PC-9 (cell line): ENCODE results near the gene CKAP2L. TPM values are rescaled to one million over a fixed set of nuclear protein-coding genes. Genes with fewer than 3 reads are reported as not detected.

Source experiments
- BruUV-seq: library from RNA; stranded (reverse); fragments of 400-500 nt; replicated peaks from 2 replicates; lab custom pipeline; 2021; lab: Mats Ljungman, UMichigan
- CTCF ChIA-PET: fragments of 300-600 bp; sonication (Branson Sonifier 250); formaldehyde crosslinking; loops from one replicate; lab custom pipeline; 2022; ENCODE audit warnings: antibody characterized with exemption; lab: Charles Lee
- POLR2A ChIA-PET: fragments of 300-600 bp; sonication (Branson Sonifier 250); formaldehyde crosslinking; loops from one replicate; lab custom pipeline; 2022; ENCODE audit warnings: antibody characterized with exemption; ENCODE audit not compliant: unreplicated experiment; lab: Charles Lee
- DNase-seq, 2 experiments: peaks; one replicate each; pipeline versions ENCODE4 v3.0.0 to v3.0.0-alpha.2; 2015 to 2022; ENCODE audit warnings: mixed read lengths in 1 of 2
- H2AFZ ChIP-seq: fragments of 200-600 bp; sonication (generic); 2 replicates; pipeline ENCODE4 v1.8.1; 2017; ENCODE audit warnings: antibody characterized with exemption
- H3F3A ChIP-seq: fragments of 200-600 bp; sonication (generic); 2 replicates; pipeline ENCODE4 v1.8.1; 2017; ENCODE audit warnings: antibody characterized with exemption, mild to moderate bottlenecking, low read depth; ENCODE audit not compliant: insufficient read depth
- H3K27ac ChIP-seq: fragments of 200-600 bp; sonication (generic); 2 replicates; pipeline ENCODE4 v1.6.1; 2016; ENCODE audit warnings: mixed run types
- H3K27me3 ChIP-seq: fragments of 200-600 bp; sonication (generic); 2 replicates; pipeline ENCODE4 v1.6.1; 2016; ENCODE audit warnings: low read depth, mixed run types; ENCODE audit not compliant: insufficient read depth
- H3K36me3 ChIP-seq: fragments of 200-600 bp; sonication (generic); 2 replicates; pipeline ENCODE4 v1.6.1; 2016; ENCODE audit warnings: low read depth, mixed run types
- H3K4me1 ChIP-seq: fragments of 200-600 bp; sonication (generic); replicated peaks from 2 replicates; pipeline ENCODE4 v1.6.1; 2016; ENCODE audit warnings: mixed run types; ENCODE audit not compliant: insufficient read depth
- H3K4me2 ChIP-seq: fragments of 200-600 bp; sonication (generic); 2 replicates; pipeline ENCODE4 v1.6.1; 2017; ENCODE audit warnings: mixed run types
- H3K4me3 ChIP-seq: fragments of 200-600 bp; sonication (generic); 2 replicates; pipeline ENCODE4 v1.6.1; 2016; ENCODE audit warnings: mixed run types
- H3K79me2 ChIP-seq: fragments of 200-600 bp; sonication (generic); 2 replicates; pipeline ENCODE4 v1.6.1; 2017; ENCODE audit warnings: low read depth, mixed run types
- H3K9me2 ChIP-seq: fragments of 200-600 bp; sonication (generic); 2 replicates; pipeline ENCODE4 v1.8.1; 2017; ENCODE audit warnings: mild to moderate bottlenecking; ENCODE audit not compliant: insufficient read depth
- H3K9me3 ChIP-seq: fragments of 200-600 bp; sonication (generic); 2 replicates; pipeline ENCODE4 v1.8.1; 2016; ENCODE audit warnings: low read depth; ENCODE audit not compliant: insufficient read depth
- H4K20me1 ChIP-seq: fragments of 200-600 bp; sonication (generic); 2 replicates; pipeline ENCODE4 v1.8.1; 2017; ENCODE audit not compliant: insufficient read depth
- CTCF ChIP-seq: fragments of 200-600 bp; sonication (generic); conservative IDR thresholded peaks from 2 replicates; pipeline ENCODE4 v1.6.1; 2017; ENCODE audit warnings: mixed run types, antibody characterized with exemption, mild to moderate bottlenecking, moderate library complexity
- EZH2 ChIP-seq: fragments of 200-600 bp; sonication (generic); IDR thresholded peaks from 2 replicates; pipeline ENCODE4 v1.8.0; 2017; ENCODE audit warnings: antibody characterized with exemption, low read depth
- intact Hi-C: fragments of 100-400 bp; cut with micrococcal nuclease; formaldehyde crosslinking; loops from one replicate; pipeline ENCODE4 v1.10.0; 2022; ENCODE audit not compliant: unreplicated experiment
- total RNA-seq: library from RNA; stranded (reverse); gene quantifications from 2 replicates; pipeline ENCODE4 v1.2.3, GENCODE V29; 2021

CKAP2L gene
- total RNA-seq, 1 experiment from 2014 or later = 28.7 TPM

GRCh38 chr2:112723995-112724394, 40.4 kb downstream of the CKAP2L start:
- no peaks in the 10 kb centered on the region for H3K36me3 ChIP-seq
- no peak for DNase-seq
- intact Hi-C loops = loop anchor here (10.0 kb wide), 2 partner anchors 449 to 669 kb away; partner anchors contain the start of genes TMEM87B and ZC3H6
- TF ChIP-seq CTCF = no peak
- TF ChIP-seq EZH2 = no peak
- H3K4me3 ChIP-seq = no peak overlapping the region
- H2AFZ ChIP-seq = no peak overlapping the region
- H3K4me2 ChIP-seq = no peak overlapping the region
- ChIA-PET POLR2A (no interaction called here), CTCF (interaction anchor here (1.4 to 3.9 kb wide), 2 partner anchors 31 to 98 kb away, joined by 6 to 39 read pairs; no protein-coding TSS in a partner anchor)
- no peaks in the 10 kb centered on the region for H3K9me2 ChIP-seq
- H3F3A ChIP-seq = peaks cover 16% of the 10 kb centered on the region; the same call in 1 of the 2 replicates
- no peaks in the 10 kb centered on the region for H3K79me2 ChIP-seq
- no peak overlapping the region for H3K27ac ChIP-seq
- H3K9me3 ChIP-seq = no peaks in the 10 kb centered on the region
- H3K27me3 ChIP-seq = no peaks in the 10 kb centered on the region
- no peaks in the 10 kb centered on the region for H4K20me1 ChIP-seq
- peaks cover 26% of the 10 kb centered on the region for H3K4me1 ChIP-seq
- no TSS peak for BruUV-seq

GRCh38 chr2:112723547-112723940, 40.9 kb downstream of the CKAP2L start:
- peaks cover 16% of the 10 kb centered on the region; the same call in 1 of the 2 replicates for H3F3A ChIP-seq
- BruUV-seq = no TSS peak
- ChIA-PET POLR2A (no interaction called here), CTCF (no interaction called here)
- TF ChIP-seq EZH2 (no peak), CTCF (no peak)
- H2AFZ ChIP-seq = no peak overlapping the region
- H3K27me3 ChIP-seq = no peaks in the 10 kb centered on the region
- no peak overlapping the region for H3K4me3 ChIP-seq
- H3K79me2 ChIP-seq = no peaks in the 10 kb centered on the region
- H3K9me2 ChIP-seq = no peaks in the 10 kb centered on the region
- no peaks in the 10 kb centered on the region for H4K20me1 ChIP-seq
- no peaks in the 10 kb centered on the region for H3K9me3 ChIP-seq
- intact Hi-C loops = loop anchor here (10.0 kb wide), 2 partner anchors 449 to 669 kb away; partner anchors contain the start of genes TMEM87B and ZC3H6
- H3K4me1 ChIP-seq = peaks cover 26% of the 10 kb centered on the region
- no peak overlapping the region for H3K27ac ChIP-seq
- no peak for DNase-seq
- no peaks in the 10 kb centered on the region for H3K36me3 ChIP-seq
- H3K4me2 ChIP-seq = no peak overlapping the region

GRCh38 chr2:112722816-112723546, 41.4 kb downstream of the CKAP2L start:
- Histone ChIP-seq H3K4me3 (no peak overlapping the region), H3K27ac (no peak overlapping the region), H3K4me1 (peaks cover 26% of the 10 kb centered on the region), H3F3A (peaks cover 16% of the 10 kb centered on the region; the same call in 1 of the 2 replicates), H3K9me2 (no peaks in the 10 kb centered on the region), H3K36me3 (no peaks in the 10 kb centered on the region), H3K9me3 (no peaks in the 10 kb centered on the region), H3K79me2 (no peaks in the 10 kb centered on the region), H2AFZ (no peak overlapping the region), H3K4me2 (no peak overlapping the region), H4K20me1 (no peaks in the 10 kb centered on the region), H3K27me3 (no peaks in the 10 kb centered on the region)
- TF ChIP-seq CTCF (no peak), EZH2 (no peak)
- no TSS peak for BruUV-seq
- no peak for DNase-seq
- ChIA-PET CTCF (no interaction called here), POLR2A (no interaction called here)
- intact Hi-C loops = loop anchor here (10.0 kb wide), 2 partner anchors 448 to 668 kb away; partner anchors contain the start of genes TMEM87B and ZC3H6
